Gastrocnemius medialis (tissue), 4 donors: ENCODE measurements around the gene INPP5D. TPM values are rescaled to one million over a fixed set of nuclear protein-coding genes. Genes with fewer than 3 reads are reported as not detected.

Experiments
- ATAC-seq, 2 donors: fragments of 150-250 bp; one replicate each; pipeline ENCODE4 v1.9.1; 2016
- DNase-seq, 2 donors: peaks; one replicate each; pipeline ENCODE4 v3.0.0-alpha.2; 2019
- H3K27ac ChIP-seq, 4 donors: fragments of 200-600 bp; sonication (generic); 1 replicate in 1 of 4; 2 replicates in 3 of 4; pipeline ENCODE4 v1.5.1; 2016 to 2018; ENCODE audit warnings: mild to moderate bottlenecking in 2 of 4, moderate library complexity in 1 of 4
- H3K27me3 ChIP-seq, 3 donors: fragments of 200-600 bp; sonication (generic) in 2 of 3; 1 replicate in 1 of 3; 2 replicates in 2 of 3; pipeline versions ENCODE4 v1.5.1 to v1.6.0; 2016 to 2019; ENCODE audit warnings: mild to moderate bottlenecking in 1 of 3, moderate library complexity in 1 of 3
- H3K36me3 ChIP-seq, 2 donors: fragments of 200-600 bp; sonication (generic) in 1 of 2; one replicate each; pipeline ENCODE4 v1.5.1; 2017 to 2018
- H3K4me1 ChIP-seq, 2 donors: fragments of 200-600 bp; sonication (generic) in 1 of 2; one replicate each; pipeline ENCODE4 v1.5.1; 2016 to 2017; ENCODE audit warnings: mild to moderate bottlenecking in 2 of 2
- H3K4me3 ChIP-seq, 4 donors: fragments of 200-600 bp; sonication (generic) in 3 of 4; 1 replicate in 1 of 4; 2 replicates in 3 of 4; pipeline ENCODE4 v1.5.1; 2016 to 2019; ENCODE audit warnings: mild to moderate bottlenecking in 2 of 4
- H3K9me3 ChIP-seq, 3 donors: fragments of 200-600 bp; sonication (generic) in 2 of 3; 1 replicate in 1 of 3; 2 replicates in 2 of 3; pipeline ENCODE4 v1.5.1; 2016 to 2019
- CTCF ChIP-seq, 5 experiments: fragments of 450-650 bp in 3 of 5; fragments of 200-600 bp in 2 of 5; sonication (generic) in 2 of 5; IDR thresholded peaks in 4 of 5; conservative IDR thresholded peaks in 1 of 5; 1 replicate in 4 of 5; 2 replicates in 1 of 5; pipeline ENCODE4 v1.5.1; 2016 to 2019; ENCODE audit warnings: antibody characterized with exemption in 5 of 5, mild to moderate bottlenecking in 3 of 5, moderate library complexity in 3 of 5
- POLR2A ChIP-seq, 2 donors: fragments of 450-650 bp; IDR thresholded peaks; one replicate each; pipeline ENCODE4 v1.6.1; 2017; ENCODE audit warnings: antibody characterized with exemption in 2 of 2, mild to moderate bottlenecking in 2 of 2, moderate library complexity in 2 of 2
- in situ Hi-C, 4 donors: fragments of 200-750 bp; cut with MboI; loops; one replicate each; pipeline versions ENCODE4 v1.15.0 to v1.8.0; 2017; ENCODE audit warnings: low sequenced_read_pairs in 4 of 4
- intact Hi-C: fragments of 100-400 bp; cut with DNase I; formaldehyde crosslinking; loops from one replicate; pipeline ENCODE4 v1.15.1; 2023; ENCODE audit warnings: low total_unique reads
- total RNA-seq, 4 donors: library from RNA; depleted of rRNA; stranded (reverse); fragments of >200 nt; gene quantifications; one replicate each; pipeline versions ENCODE4 v1.1.0 to v1.2.3, GENCODE V29; 2016

INPP5D gene
- total RNA-seq, 4 donors from 2014 or later = 1.7 to 18.7 (median 4.9) TPM

- H3K27me3 ChIP-seq = no peaks in the 10 kb centered on the region
- H3K4me3 ChIP-seq = no peak overlapping the region
- H3K4me1 ChIP-seq = no peaks in the 10 kb centered on the region
- in situ Hi-C loops = loop anchor here in 1 of 4 donors (10.0 kb wide), 1 partner anchor 629 kb away; no protein-coding TSS in a partner anchor
- H3K9me3 ChIP-seq = no peaks in the 10 kb centered on the region
- intact Hi-C loops = no loop called here
- no peaks in the 10 kb centered on the region for H3K36me3 ChIP-seq
- no peak overlapping the region for H3K27ac ChIP-seq
- ATAC-seq (no peak), DNase-seq (no peak)
- TF ChIP-seq POLR2A (IDR thresholded peaks at IDR 0.05) (no peak), CTCF (IDR thresholded peaks at IDR 0.05 in 4 of 5, conservative IDR thresholded peaks at IDR 0.05 in 1 of 5) (no peak)
Observed at GRCh38 chr2:233243348-233243747, 183.2 kb downstream of the INPP5D start.

DNA sequence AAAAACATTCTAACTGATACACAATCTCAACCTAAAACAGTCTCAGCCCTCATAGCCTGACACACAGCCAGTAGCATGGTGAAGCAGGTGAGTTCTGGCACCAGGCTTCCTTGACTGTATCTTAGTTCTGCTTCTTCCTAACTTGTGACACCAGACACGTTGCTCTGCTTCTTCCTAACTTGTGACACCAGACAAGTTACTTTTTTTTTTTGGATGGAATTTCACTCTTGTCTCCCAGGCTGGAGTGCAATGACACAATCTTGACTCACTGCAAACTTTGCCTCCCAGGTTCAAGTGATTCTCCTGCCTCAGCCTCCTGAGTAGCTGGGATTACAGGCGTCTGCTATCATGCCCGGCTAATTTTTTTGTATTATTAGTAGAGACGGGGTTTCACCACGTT, 184.7 kb downstream of the INPP5D start:
- Histone ChIP-seq H3K36me3 (no peaks in the 10 kb centered on the region), H3K4me1 (no peaks in the 10 kb centered on the region), H3K4me3 (no peak overlapping the region), H3K27ac (no peak overlapping the region), H3K9me3 (no peaks in the 10 kb centered on the region), H3K27me3 (no peaks in the 10 kb centered on the region)
- intact Hi-C loops (no loop called here), in situ Hi-C loops (loop anchor here in 1 of 4 donors (10.0 kb wide), 1 partner anchor 630 kb away; no protein-coding TSS in a partner anchor)
- ATAC-seq (no peak), DNase-seq (no peak)
- TF ChIP-seq POLR2A (IDR thresholded peaks at IDR 0.05) (no peak), CTCF (IDR thresholded peaks at IDR 0.05 in 4 of 5, conservative IDR thresholded peaks at IDR 0.05 in 1 of 5) (no peak)

- in situ Hi-C loops = loop anchor here in 1 of 4 donors (10.0 kb wide), 1 partner anchor 631 kb away; no protein-coding TSS in a partner anchor
- Histone ChIP-seq H3K27ac (no peak overlapping the region), H3K4me3 (no peak overlapping the region), H3K4me1 (no peaks in the 10 kb centered on the region), H3K27me3 (no peaks in the 10 kb centered on the region), H3K36me3 (no peaks in the 10 kb centered on the region), H3K9me3 (no peaks in the 10 kb centered on the region)
- TF ChIP-seq POLR2A (IDR thresholded peaks at IDR 0.05) (no peak), CTCF (IDR thresholded peaks at IDR 0.05 in 4 of 5, conservative IDR thresholded peaks at IDR 0.05 in 1 of 5) (no peak)
- ATAC-seq (no peak), DNase-seq (no peak)
- intact Hi-C loops = no loop called here
Observed at GRCh38 chr2:233245406-233245805, 185.3 kb downstream of the INPP5D start.

DNA sequence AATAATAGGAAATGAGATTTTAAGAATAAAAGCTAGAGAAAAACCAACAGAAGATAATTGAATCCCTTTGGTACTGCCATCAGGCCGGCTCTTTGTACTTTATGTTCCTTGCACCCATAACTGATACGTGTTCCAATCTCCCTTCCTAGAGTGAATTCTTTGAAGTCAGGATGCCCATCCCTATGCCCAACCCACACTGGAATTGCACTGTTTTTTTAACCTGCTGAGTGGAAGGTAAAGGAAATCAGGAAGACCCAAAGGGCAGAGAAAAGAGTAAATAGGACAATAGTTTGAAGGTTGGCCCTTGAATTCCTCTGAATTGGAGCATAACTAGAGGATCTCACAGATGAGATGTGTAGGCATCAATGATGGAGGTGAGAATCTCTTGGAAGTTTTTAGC, 187.0 kb downstream of the INPP5D start:
- TF ChIP-seq CTCF (IDR thresholded peaks at IDR 0.05 in 4 of 5, conservative IDR thresholded peaks at IDR 0.05 in 1 of 5) (no peak), POLR2A (IDR thresholded peaks at IDR 0.05) (no peak)
- Histone ChIP-seq H3K36me3 (no peaks in the 10 kb centered on the region), H3K27me3 (no peaks in the 10 kb centered on the region), H3K4me1 (peaks cover 0 to under 1% of the 10 kb centered on the region in 2 donors), H3K9me3 (no peaks in the 10 kb centered on the region), H3K27ac (no peak overlapping the region), H3K4me3 (no peak overlapping the region)
- DNase-seq (no peak), ATAC-seq (no peak)
- in situ Hi-C loops (loop anchor here in 1 of 4 donors (10.0 kb wide), 1 partner anchor 632 kb away; no protein-coding TSS in a partner anchor), intact Hi-C loops (no loop called here)

DNA sequence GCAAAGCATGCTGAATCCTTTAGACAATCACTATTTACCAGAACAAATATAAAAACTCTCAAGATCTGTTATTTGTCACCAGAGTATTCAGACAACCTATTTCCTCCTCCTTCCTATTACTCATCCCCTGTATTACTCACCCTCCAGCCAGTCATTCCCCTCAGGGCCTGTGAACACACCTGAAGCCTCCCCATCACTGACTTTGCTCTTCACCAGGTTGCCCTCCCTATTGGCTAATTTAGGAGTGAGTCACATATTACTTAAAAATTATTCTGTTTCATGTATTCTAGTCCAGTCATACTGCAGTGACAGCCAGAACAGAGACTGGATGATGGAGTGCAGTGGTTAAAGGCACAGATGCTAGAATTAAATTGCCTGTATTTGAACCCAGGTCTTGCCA, 187.6 kb downstream of the INPP5D start:
- Histone ChIP-seq H3K27ac (no peak overlapping the region), H3K27me3 (no peaks in the 10 kb centered on the region), H3K4me3 (no peak overlapping the region), H3K4me1 (peaks cover 6 to 7% of the 10 kb centered on the region in 2 donors), H3K9me3 (no peaks in the 10 kb centered on the region), H3K36me3 (no peaks in the 10 kb centered on the region)
- in situ Hi-C loops (loop anchor here in 1 of 4 donors (10.0 kb wide), 1 partner anchor 633 kb away; no protein-coding TSS in a partner anchor), intact Hi-C loops (no loop called here)
- DNase-seq (no peak), ATAC-seq (no peak)
- TF ChIP-seq POLR2A (IDR thresholded peaks at IDR 0.05) = no peak
- no peak for TF ChIP-seq CTCF (IDR thresholded peaks at IDR 0.05 in 4 of 5, conservative IDR thresholded peaks at IDR 0.05 in 1 of 5)
